HL-60 (cell line): ENCODE measurements around the gene TSPYL2.
A peak's percentile ranks its signal among the peaks of the same experiment; 100 is the strongest.

Source experiments
- DNase-seq, 2 experiments: peaks; one replicate each; pipeline ENCODE4 v3.0.0-alpha.2; 2010 to 2020; ENCODE audit warnings: low read depth in 1 of 2, low spot score in 1 of 2
- H3K27ac ChIP-seq: fragments of 250-450 bp; sonication (Bioruptor Pico); replicated peaks from 2 replicates; pipeline ENCODE4 v1.5.1; 2020; ENCODE audit warnings: mild to moderate bottlenecking, moderate library complexity
- H3K27me3 ChIP-seq: fragments of 250-450 bp; sonication (Bioruptor Pico); 2 replicates; pipeline ENCODE4 v1.5.1; 2021; ENCODE audit warnings: mild to moderate bottlenecking, moderate library complexity; ENCODE audit not compliant: insufficient read depth, poor library complexity, severe bottlenecking
- H3K4me3 ChIP-seq: replicated peaks from 2 replicates; pipeline ENCODE4 v1.5.1; 2011; ENCODE audit warnings: mild to moderate bottlenecking, control low read depth, low read length; ENCODE audit not compliant: insufficient read depth
- GABPA ChIP-seq: IDR thresholded peaks from 2 replicates; pipeline ENCODE4 v1.6.1; 2012; ENCODE audit warnings: low read depth
- POLR2AphosphoS5 ChIP-seq: IDR thresholded peaks from 2 replicates; pipeline ENCODE4 v1.6.1; 2012; ENCODE audit warnings: low read depth
- REST ChIP-seq: IDR thresholded peaks from 2 replicates; pipeline ENCODE4 v1.6.1; 2012; ENCODE audit warnings: low read depth; ENCODE audit not compliant: insufficient replicate concordance
- SPI1 ChIP-seq: IDR thresholded peaks from 2 replicates; pipeline ENCODE4 v1.6.1; 2012; ENCODE audit warnings: low read depth, mild to moderate bottlenecking, borderline replicate concordance
- TF ChIP-seq, protein P1 (sequence below): IDR thresholded peaks from one replicate; pipeline ENCODE4 v1.5.1; 2011; ENCODE audit warnings: low read length, control low read depth, inconsistent platforms; ENCODE audit not compliant: insufficient read depth

Gene TSPYL2

DNA sequence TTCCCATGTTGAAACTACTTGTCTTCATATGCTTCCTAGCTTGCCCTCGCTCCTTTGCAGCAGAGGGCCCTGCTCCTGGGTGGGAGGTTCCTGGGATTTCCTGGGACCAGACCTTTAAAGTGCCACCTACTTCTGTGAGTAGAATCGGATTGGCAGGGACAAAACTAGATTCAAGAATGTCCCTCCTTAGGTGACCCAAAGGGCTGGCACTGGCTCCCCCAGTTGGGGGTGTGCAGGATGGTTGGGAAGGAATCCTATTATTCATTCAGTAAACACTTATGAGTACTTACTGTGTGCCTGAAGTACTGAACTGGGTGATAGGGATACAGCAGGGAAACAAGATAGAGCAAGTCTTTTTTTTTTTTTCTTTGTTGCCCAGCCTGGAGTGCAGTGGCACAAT lies 9.2 kb downstream of the TSPYL2 start:
- Histone ChIP-seq H3K27me3 (no peaks in the 10 kb centered on the region), H3K27ac (no peak overlapping the region), H3K4me3 (no peak overlapping the region)
- DNase-seq = no peak
- no peak for TF ChIP-seq REST
- TF ChIP-seq GABPA = no peak
- no peak for TF ChIP-seq POLR2AphosphoS5
- no peak for TF ChIP-seq SPI1
- TF ChIP-seq, protein P1, sequence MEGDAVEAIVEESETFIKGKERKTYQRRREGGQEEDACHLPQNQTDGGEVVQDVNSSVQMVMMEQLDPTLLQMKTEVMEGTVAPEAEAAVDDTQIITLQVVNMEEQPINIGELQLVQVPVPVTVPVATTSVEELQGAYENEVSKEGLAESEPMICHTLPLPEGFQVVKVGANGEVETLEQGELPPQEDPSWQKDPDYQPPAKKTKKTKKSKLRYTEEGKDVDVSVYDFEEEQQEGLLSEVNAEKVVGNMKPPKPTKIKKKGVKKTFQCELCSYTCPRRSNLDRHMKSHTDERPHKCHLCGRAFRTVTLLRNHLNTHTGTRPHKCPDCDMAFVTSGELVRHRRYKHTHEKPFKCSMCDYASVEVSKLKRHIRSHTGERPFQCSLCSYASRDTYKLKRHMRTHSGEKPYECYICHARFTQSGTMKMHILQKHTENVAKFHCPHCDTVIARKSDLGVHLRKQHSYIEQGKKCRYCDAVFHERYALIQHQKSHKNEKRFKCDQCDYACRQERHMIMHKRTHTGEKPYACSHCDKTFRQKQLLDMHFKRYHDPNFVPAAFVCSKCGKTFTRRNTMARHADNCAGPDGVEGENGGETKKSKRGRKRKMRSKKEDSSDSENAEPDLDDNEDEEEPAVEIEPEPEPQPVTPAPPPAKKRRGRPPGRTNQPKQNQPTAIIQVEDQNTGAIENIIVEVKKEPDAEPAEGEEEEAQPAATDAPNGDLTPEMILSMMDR = no peak

- DNase-seq = peak; percentile 42 to 78
- TF ChIP-seq REST (no peak), POLR2AphosphoS5 (no peak), GABPA (no peak), SPI1 (no peak)
- TF ChIP-seq, protein P1 = peak; percentile 9
- peak overlapping the region; percentile 71 for H3K4me3 ChIP-seq
- H3K27me3 ChIP-seq = no peaks in the 10 kb centered on the region
- H3K27ac ChIP-seq = peak overlapping the region; percentile 81
These were observed 11.0 kb downstream of the TSPYL2 start for GRCh38 chrX:53093177-53093655.

DNA sequence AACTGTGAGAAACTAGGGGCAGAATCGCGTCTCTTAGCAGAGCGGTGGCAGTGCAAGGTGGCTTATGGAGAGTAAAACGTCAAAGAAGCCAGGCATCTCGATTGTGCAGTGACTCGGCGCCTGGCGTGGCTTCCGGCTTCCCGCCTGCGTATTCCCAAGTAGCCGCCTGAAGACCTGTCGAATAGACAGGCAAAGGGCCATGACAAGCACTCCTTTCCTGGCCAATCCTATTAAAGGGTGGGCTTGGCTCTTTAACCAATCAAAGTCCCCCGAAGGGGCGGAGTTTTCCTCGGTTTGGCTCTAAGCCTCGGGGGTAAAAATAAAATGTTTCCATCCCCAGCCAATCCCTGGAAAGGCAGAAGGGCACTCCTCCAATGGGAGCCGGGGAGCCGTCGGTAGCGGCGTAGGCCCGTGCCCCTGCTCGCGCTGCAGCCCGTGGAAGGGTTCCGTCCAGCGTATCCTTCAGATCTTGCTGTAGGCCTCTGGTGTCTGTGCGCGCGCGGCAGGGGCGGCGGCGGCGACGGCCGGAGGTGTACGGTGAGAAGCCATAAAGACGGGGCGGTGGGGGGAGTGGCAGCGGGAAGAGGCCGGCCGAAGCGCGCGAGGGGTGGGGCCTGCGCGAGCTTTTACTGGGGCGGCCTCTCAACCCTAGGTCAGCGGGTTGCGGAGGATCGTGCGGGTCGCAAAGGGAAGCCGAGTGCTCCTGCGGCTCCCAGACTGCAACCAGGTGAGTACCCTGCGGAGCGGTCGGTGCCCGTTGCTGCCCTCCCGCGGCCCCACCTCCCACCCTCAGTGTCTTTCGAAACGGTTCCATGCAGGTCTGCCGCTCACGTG lies 11.8 kb downstream of the TSPYL2 start, which contains the start of gene KANTR:
Gene KANTR, plus strand, starts transcription at position 395 of the 834 bp plus-strand sequence. CDS start 30,131 bp downstream, outside the sequence.
- peak within 1 kb of the TSS; percentile 71 for H3K4me3 ChIP-seq
- TF ChIP-seq POLR2AphosphoS5 (no peak), GABPA (no peak), REST (no peak), SPI1 (no peak)
- TF ChIP-seq, protein P1 = no peak
- no peaks in the 10 kb centered on the region for H3K27me3 ChIP-seq
- H3K27ac ChIP-seq = peak within 1 kb of the TSS; percentile 81
- DNase-seq = peak; percentile 70 to 93
